Spinal cord (tissue), 10 donors: Measurements from ENCODE around the gene SLC39A7. TPM values are rescaled to one million over a fixed set of nuclear protein-coding genes. Genes with fewer than 3 reads are reported as not detected.

Source experiments
- DNase-seq, 6 donors: peaks; one replicate each; pipeline versions ENCODE4 v3.0.0 to v3.0.0-alpha.2; 2013 to 2015; ENCODE audit warnings: low spot score in 6 of 6, low read depth in 4 of 6
- H3K27ac ChIP-seq: one replicate; pipeline ENCODE4 v1.5.1; 2013; ENCODE audit warnings: low read depth, low read length, control low read depth
- H3K27me3 ChIP-seq: one replicate; pipeline ENCODE4 v1.6.1; 2013; ENCODE audit warnings: low read length; ENCODE audit not compliant: control insufficient read depth, insufficient read depth
- H3K36me3 ChIP-seq: one replicate; pipeline ENCODE4 v1.6.1; 2013; ENCODE audit warnings: low read length; ENCODE audit not compliant: control insufficient read depth, insufficient read depth
- H3K4me1 ChIP-seq: one replicate; pipeline ENCODE4 v1.6.1; 2013; ENCODE audit warnings: low read length; ENCODE audit not compliant: control insufficient read depth, insufficient read depth
- H3K4me3 ChIP-seq: one replicate; pipeline ENCODE4 v1.5.1; 2013; ENCODE audit warnings: low read depth, low read length, control low read depth
- H3K9me3 ChIP-seq: one replicate; pipeline ENCODE4 v1.6.1; 2013; ENCODE audit warnings: low read length; ENCODE audit not compliant: control insufficient read depth, insufficient read depth
- WGBS: methylation state at CpG from one replicate; pipeline ENCODE4 v1.1.5; 2013; ENCODE audit warnings: missing lambda C conversion rate; ENCODE audit not compliant: insufficient coverage; 5-methylcytosine and 5-hydroxymethylcytosine counted together
- polyA plus RNA-seq, 2 donors: library from polyadenylated mRNA; unstranded; fragments of 120-200 nt; gene quantifications; one replicate each; pipeline ENCODE4 v1.2.1, GENCODE V29; 2013; ENCODE audit not compliant: insufficient read length in 2 of 2
- total RNA-seq, 2 donors: library from RNA; depleted of rRNA in 1 of 2; stranded (reverse); fragments of 120-200 nt in 1 of 2; fragments of >200 nt in 1 of 2; gene quantifications; one replicate each; pipeline versions ENCODE4 v1.2.3 to v1.2.4, GENCODE V29; 2013 to 2014
- donor health status: healthy.

Gene SLC39A7
- total and polyA plus RNA-seq, 4 donors, result 55.0 to 103 (median 87.0) TPM

- no peaks in the 10 kb centered on the region for H3K9me3 ChIP-seq
- 79% methylated on average over 5 of the region's 10 CpGs for WGBS
- H3K27ac ChIP-seq, result no peak overlapping the region
- H3K4me1 ChIP-seq, result no peaks in the 10 kb centered on the region
- DNase-seq, result no peak
- H3K36me3 ChIP-seq, result peaks cover 41% of the 10 kb centered on the region
- no peaks in the 10 kb centered on the region for H3K27me3 ChIP-seq
- H3K4me3 ChIP-seq, result no peak overlapping the region
Measured at GRCh38 chr6:33175436-33176069, 25.1 kb upstream of the SLC39A7 start.

- Histone ChIP-seq H3K4me1 (no peaks in the 10 kb centered on the region), H3K9me3 (no peaks in the 10 kb centered on the region), H3K27me3 (no peaks in the 10 kb centered on the region), H3K4me3 (no peak overlapping the region), H3K36me3 (peaks cover 36% of the 10 kb centered on the region), H3K27ac (no peak overlapping the region)
- no peak for DNase-seq
- 88% methylated on average over 7 of the region's 7 CpGs for WGBS
Measured at GRCh38 chr6:33176906-33177305, 23.8 kb upstream of the SLC39A7 start.

GRCh38 chr6:33177552-33178446 lies 22.9 kb upstream of the SLC39A7 start:
- no peak for DNase-seq
- H3K9me3 ChIP-seq, result no peaks in the 10 kb centered on the region
- WGBS, result 62% methylated on average over 9 of the region's 19 CpGs
- peaks cover 36% of the 10 kb centered on the region for H3K36me3 ChIP-seq
- H3K4me3 ChIP-seq, result no peak overlapping the region
- H3K4me1 ChIP-seq, result no peaks in the 10 kb centered on the region
- H3K27me3 ChIP-seq, result no peaks in the 10 kb centered on the region
- no peak overlapping the region for H3K27ac ChIP-seq

- no peaks in the 10 kb centered on the region for H3K4me1 ChIP-seq
- H3K27ac ChIP-seq, result no peak overlapping the region
- 80% methylated on average over 5 of the region's 10 CpGs for WGBS
- H3K4me3 ChIP-seq, result no peak overlapping the region
- peaks cover 26% of the 10 kb centered on the region for H3K36me3 ChIP-seq
- H3K9me3 ChIP-seq, result no peaks in the 10 kb centered on the region
- no peaks in the 10 kb centered on the region for H3K27me3 ChIP-seq
- no peak for DNase-seq
Measured at GRCh38 chr6:33178755-33179475, 21.8 kb upstream of the SLC39A7 start.

- Histone ChIP-seq H3K9me3 (no peaks in the 10 kb centered on the region), H3K4me3 (no peak overlapping the region), H3K36me3 (peaks cover 28% of the 10 kb centered on the region), H3K27me3 (no peaks in the 10 kb centered on the region), H3K27ac (no peak overlapping the region), H3K4me1 (no peaks in the 10 kb centered on the region)
- DNase-seq, result no peak
- WGBS, result 74% methylated on average over 4 of the region's 7 CpGs
Measured at GRCh38 chr6:33181141-33181540, 19.5 kb upstream of the SLC39A7 start.

GRCh38 chr6:33183071-33183683 lies 17.5 kb upstream of the SLC39A7 start:
- 97% methylated on average over 4 of the region's 5 CpGs for WGBS
- Histone ChIP-seq H3K4me1 (no peaks in the 10 kb centered on the region), H3K36me3 (peaks cover 22% of the 10 kb centered on the region), H3K27me3 (no peaks in the 10 kb centered on the region), H3K4me3 (no peak overlapping the region), H3K9me3 (no peaks in the 10 kb centered on the region), H3K27ac (no peak overlapping the region)
- DNase-seq, result no peak

- DNase-seq, result no peak
- peaks cover 12% of the 10 kb centered on the region for H3K36me3 ChIP-seq
- H3K4me3 ChIP-seq, result no peak overlapping the region
- H3K9me3 ChIP-seq, result no peaks in the 10 kb centered on the region
- no peak overlapping the region for H3K27ac ChIP-seq
- no peaks in the 10 kb centered on the region for H3K4me1 ChIP-seq
- no peaks in the 10 kb centered on the region for H3K27me3 ChIP-seq
- WGBS, result 58% methylated on average over 7 of the region's 9 CpGs
Measured at GRCh38 chr6:33185190-33185589, 15.5 kb upstream of the SLC39A7 start.

- Histone ChIP-seq H3K27ac (no peak overlapping the region), H3K9me3 (no peaks in the 10 kb centered on the region), H3K27me3 (no peaks in the 10 kb centered on the region), H3K4me1 (no peaks in the 10 kb centered on the region), H3K36me3 (peaks cover 12% of the 10 kb centered on the region), H3K4me3 (no peak overlapping the region)
- 74% methylated on average over 4 of the region's 4 CpGs for WGBS
- no peak for DNase-seq
Measured at GRCh38 chr6:33185654-33186187, 14.9 kb upstream of the SLC39A7 start.

GRCh38 chr6:33187809-33188208 lies 12.9 kb upstream of the SLC39A7 start:
- H3K4me3 ChIP-seq, result no peak overlapping the region
- WGBS, result 87% methylated on average over 1 of the region's 1 CpG
- H3K36me3 ChIP-seq, result peaks cover 12% of the 10 kb centered on the region
- H3K4me1 ChIP-seq, result peaks cover 20% of the 10 kb centered on the region
- no peak overlapping the region for H3K27ac ChIP-seq
- DNase-seq, result no peak
- H3K27me3 ChIP-seq, result peaks cover 6% of the 10 kb centered on the region
- no peaks in the 10 kb centered on the region for H3K9me3 ChIP-seq
